GM12875 (cell line): ENCODE measurements around the gene NOS2.
A peak's percentile ranks its signal among the peaks of the same experiment; 100 is the strongest.
"Not testable (repeated sequence)": the region's sequence is repeated elsewhere in the genome, so short reads cannot be mapped to it uniquely, and the experiment has no call there.

Experiments used
- H3K4me3 ChIP-seq: one replicate; pipeline ENCODE4 v1.5.1; 2011; ENCODE audit warnings: low read depth, low read length, control low read depth
- CTCF ChIP-seq: IDR thresholded peaks from 2 replicates; pipeline ENCODE4 v1.5.1; 2011; ENCODE audit warnings: low read depth, mild to moderate bottlenecking, control low read depth, inconsistent platforms, low read length, moderate library complexity, borderline replicate concordance; ENCODE audit not compliant: insufficient read depth

Gene NOS2

GRCh38 chr17:27768858-27769410, 31.4 kb downstream of the NOS2 start:
- H3K4me3 ChIP-seq: no peak overlapping the region
- no peak for TF ChIP-seq CTCF

GRCh38 chr17:27766438-27766837, 33.9 kb downstream of the NOS2 start:
- no peak overlapping the region for H3K4me3 ChIP-seq
- no peak for TF ChIP-seq CTCF

GRCh38 chr17:27765353-27765752, 35.0 kb downstream of the NOS2 start:
- no peak overlapping the region for H3K4me3 ChIP-seq
- TF ChIP-seq CTCF: no peak

- no peak for TF ChIP-seq CTCF
- no peak overlapping the region for H3K4me3 ChIP-seq
These were observed 35.7 kb downstream of the NOS2 start for GRCh38 chr17:27764589-27764988.

GRCh38 chr17:27762527-27763305, 37.6 kb downstream of the NOS2 start:
- no peak for TF ChIP-seq CTCF
- no peak overlapping the region for H3K4me3 ChIP-seq

- H3K4me3 ChIP-seq: not testable (repeated sequence)
These were observed 39.4 kb downstream of the NOS2 start for GRCh38 chr17:27760931-27761330.

- peak; percentile 82 for TF ChIP-seq CTCF
- H3K4me3 ChIP-seq: no peak overlapping the region
These were observed 40.1 kb downstream of the NOS2 start for GRCh38 chr17:27760069-27760885.
